Umbilical cord (tissue), 2 donors: Measurements from ENCODE around the gene LMBRD2. TPM values are rescaled to one million over a fixed set of nuclear protein-coding genes. Genes with fewer than 3 reads are reported as not detected.
"Not testable (repeated sequence)": the region's sequence is repeated elsewhere in the genome, so short reads cannot be mapped to it uniquely, and the experiment has no call there.

ENCODE experiments used
- DNase-seq: peaks from one replicate; pipeline ENCODE4 v3.0.0-alpha.2; 2015; ENCODE audit warnings: low spot score
- total RNA-seq: library from RNA; depleted of rRNA; stranded (reverse); fragments of >200 nt; gene quantifications from one replicate; pipeline ENCODE4 v1.2.3, GENCODE V29; 2014; ENCODE audit warnings: low replicate concordance; ENCODE audit not compliant: insufficient read depth

The LMBRD2 gene
- total RNA-seq, 1 donor from 2014 or later: 17.8 TPM

GRCh38 chr5:36161361-36161760, 9.7 kb upstream of the LMBRD2 start:
- no peak for DNase-seq

DNA sequence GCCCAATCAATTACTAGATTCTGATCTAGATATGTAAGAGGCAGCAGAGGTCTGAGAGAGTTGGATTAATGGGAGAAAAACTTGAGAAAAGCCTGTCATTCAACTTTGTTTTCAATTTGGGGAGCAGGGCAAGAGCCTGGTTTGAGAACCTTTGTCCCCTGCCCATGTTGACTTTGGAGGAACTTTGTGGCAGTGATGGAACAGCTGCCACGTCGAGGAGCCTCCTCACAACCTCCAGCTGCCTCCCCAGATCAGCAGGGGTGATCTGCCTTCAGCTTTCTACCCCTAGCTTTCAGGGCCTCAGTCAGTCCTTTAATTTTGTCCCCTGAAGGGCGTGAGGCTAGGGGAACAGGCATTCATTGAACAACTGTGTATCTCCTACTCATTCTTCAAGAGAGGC, 8.9 kb upstream of the LMBRD2 start:
- no peak for DNase-seq

- DNase-seq: peak; percentile 77
These were observed 6.5 kb upstream of the LMBRD2 start for GRCh38 chr5:36158144-36158543.

- DNase-seq: peak; percentile 77
These were observed 4.9 kb upstream of the LMBRD2 start for GRCh38 chr5:36156619-36157018.

- DNase-seq: peak; percentile 86
These were observed 4.5 kb upstream of the LMBRD2 start for GRCh38 chr5:36156121-36156601.

- no peak for DNase-seq
These were observed 3.6 kb upstream of the LMBRD2 start for GRCh38 chr5:36155291-36155690.

DNA sequence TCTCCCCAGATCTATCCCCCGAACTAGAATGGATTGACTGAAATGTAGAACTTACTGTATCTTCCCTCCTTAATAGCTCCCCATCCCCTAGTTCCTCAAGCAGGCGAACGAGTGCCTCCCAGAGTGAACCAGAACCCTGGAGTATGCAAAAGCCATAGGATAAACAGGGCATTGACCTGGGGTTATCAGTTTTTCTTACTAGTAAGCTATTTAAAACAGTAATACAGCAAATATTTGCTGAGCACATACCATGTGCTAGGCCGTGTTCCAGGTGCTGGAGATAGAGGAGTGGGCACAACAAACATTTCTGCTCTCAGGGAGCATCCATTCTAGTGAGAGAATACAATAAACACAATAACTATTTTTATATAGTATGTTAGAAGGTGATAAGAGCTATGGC, 2.0 kb upstream of the LMBRD2 start:
- no peak for DNase-seq

DNA sequence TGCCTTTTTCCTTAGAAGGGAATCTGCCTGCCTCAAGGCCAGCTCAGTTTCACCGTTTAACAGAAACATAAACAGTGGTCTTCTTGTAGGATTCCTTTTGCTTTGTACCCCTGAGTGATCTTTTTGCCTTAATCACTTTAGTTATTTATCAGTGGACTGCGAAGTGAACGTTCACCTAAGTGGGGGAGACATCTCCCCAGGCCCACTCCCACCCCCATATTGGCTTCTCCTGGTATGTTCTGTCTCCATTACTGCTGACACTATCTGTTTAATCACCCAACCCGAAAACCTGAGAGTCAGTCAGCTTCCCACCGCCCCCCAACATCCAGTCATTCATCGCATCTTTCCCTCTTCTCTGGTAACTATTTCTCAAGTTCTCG, 1.6 kb upstream of the LMBRD2 start:
- no peak for DNase-seq

DNA sequence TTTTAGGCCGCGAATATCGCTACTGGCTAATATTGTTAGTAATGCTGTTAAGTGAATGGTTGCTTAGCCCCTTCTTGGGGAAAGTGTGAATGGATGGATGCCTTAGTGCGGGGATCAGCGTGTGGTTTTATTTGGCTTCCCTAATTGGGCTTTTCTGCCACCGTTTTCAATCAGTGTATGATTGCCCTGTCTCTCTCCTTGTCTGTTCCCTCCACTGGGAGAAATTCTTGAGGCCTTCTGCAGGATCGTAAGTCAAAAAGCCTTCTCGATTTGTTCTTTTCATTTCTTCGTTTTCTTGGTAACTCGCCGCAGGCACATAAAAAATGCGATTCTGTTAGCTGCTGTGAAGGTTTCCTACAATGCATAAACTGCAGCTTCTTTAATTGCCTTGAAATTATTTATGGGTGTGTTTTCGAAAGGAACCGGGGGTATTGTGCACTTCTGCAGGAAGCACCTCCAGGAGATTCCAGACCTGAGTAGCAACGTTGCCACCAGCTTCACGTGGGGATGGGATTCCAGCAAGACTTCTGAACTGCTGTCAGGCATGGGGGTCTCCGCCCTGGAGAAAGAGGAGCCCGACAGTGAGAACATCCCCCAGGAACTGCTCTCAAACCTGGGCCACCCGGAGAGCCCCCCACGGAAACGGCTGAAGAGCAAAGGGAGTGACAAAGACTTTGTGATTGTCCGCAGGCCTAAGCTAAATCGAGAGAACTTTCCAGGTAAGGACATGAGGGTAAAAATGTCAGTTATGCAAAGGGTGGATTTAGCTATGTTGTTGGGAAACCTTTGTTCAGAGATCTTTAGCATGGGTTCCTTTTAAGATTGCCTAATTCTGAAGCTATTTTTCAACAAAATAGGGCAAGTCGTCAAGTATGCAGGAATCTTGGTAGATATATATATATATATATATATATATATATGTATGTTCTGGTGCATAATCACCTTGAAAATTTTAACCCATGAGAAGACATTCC, 924 bp upstream of the LMBRD2 start:
- DNase-seq: no peak

GRCh38 chr5:36150676-36151433, 832 bp downstream of the LMBRD2 start:
- peak; percentile 55 for DNase-seq

DNA sequence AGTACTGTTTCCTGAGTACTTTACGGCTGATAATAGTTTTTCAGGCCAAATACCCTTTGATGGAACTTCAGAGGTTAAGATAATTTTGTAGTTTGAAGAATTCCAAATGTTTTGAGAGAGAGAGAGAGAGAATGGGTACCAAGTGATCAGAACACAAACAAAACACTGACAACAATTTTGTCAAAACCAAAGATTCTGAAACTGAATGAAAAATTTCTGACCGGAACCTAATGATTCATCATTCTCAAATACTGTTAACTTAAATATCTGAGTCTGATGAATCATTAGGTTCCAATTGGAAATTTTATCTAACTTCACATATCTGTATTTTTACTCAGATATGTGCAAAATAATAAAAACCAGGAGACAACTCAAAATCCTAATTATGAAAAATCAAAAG, 4.0 kb downstream of the LMBRD2 start:
- no peak for DNase-seq

DNA sequence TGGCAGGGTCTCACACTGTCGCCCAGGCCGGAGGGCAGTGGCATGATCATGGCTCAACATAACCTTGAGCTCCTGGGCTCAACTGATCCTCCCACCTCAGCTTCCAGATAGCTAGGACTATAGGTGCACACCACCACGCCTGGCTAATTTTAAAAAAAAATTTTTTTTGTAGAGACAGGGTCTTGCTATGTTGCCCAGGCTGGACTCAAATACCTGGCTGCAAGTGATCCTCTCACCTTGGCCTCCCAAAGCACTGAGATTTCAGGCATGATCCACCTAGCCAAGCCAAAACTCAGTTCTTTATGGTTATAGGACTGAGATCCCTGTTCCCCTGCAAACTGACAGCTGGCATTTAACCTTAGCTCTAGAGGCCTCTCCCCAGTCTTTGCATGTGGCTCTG, 5.3 kb downstream of the LMBRD2 start:
- DNase-seq: no peak

- DNase-seq: no peak
These were observed 6.4 kb downstream of the LMBRD2 start for GRCh38 chr5:36145311-36145710.

GRCh38 chr5:36138900-36139683, 12.6 kb downstream of the LMBRD2 start:
- no peak for DNase-seq

DNA sequence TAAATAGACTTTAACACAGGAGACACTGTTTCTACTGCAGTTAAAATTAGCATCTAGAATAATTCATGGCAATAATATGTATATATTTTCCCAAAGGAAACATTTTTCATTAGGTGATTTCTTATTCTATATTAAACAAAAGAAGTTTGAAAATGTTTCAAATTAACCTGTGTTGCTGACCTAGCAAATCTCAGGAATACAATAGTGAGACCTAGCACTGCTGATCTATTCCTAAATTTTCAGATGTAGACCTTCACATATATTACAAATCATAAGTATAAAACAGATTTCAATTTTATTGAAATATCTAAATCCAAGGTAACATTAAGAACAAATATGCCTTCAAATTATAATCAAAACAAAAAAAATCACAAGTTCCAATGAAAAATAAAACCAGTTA, 15.1 kb downstream of the LMBRD2 start:
- no peak for DNase-seq

DNA sequence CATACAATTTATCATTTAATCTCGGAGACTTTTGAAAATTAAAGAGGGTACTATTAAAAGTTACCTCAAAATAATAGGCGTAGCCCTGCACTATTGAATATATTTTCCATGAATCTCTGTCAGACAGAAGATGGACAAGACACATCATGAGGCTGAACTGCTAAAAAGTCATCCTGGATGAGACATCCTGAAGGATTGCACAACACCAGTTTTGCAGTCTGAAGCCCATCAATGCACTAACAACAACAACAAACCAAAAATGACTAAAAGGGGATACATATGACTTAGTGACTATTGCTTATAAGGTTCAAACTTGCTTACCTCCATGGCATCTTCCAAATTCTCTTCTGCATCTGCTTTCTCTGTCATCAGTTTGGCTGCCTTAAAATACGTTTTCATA, 15.7 kb downstream of the LMBRD2 start:
- DNase-seq: no peak

DNA sequence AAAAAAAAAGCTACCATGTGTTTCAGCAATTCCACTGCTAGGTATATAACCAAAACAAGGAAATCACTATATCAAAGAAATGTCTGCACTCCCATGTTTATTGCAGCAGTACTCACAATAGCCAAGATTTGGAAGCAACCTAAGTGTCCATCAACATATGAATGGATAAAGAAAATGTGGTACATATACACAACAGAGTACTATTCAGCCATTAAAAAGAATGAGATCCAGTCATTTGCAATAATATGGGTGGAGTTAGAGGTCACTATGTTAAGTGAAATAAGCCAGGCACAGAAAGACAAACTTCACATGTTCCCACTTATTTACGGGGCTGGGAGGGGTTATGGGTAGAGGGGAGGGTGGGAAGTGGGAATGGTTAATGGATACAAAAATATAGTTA, 18.7 kb downstream of the LMBRD2 start:
- DNase-seq: not testable (repeated sequence)

GRCh38 chr5:36129666-36130065, 22.0 kb downstream of the LMBRD2 start:
- DNase-seq: not testable (repeated sequence)

- no peak for DNase-seq
These were observed 22.9 kb downstream of the LMBRD2 start for GRCh38 chr5:36128795-36129194.

- DNase-seq: peak; percentile 81
These were observed 25.8 kb downstream of the LMBRD2 start for GRCh38 chr5:36125868-36126267.

GRCh38 chr5:36111238-36111637, 40.4 kb downstream of the LMBRD2 start:
- DNase-seq: no peak
